Ectodermal cell (in vitro differentiated cells): Measurements from ENCODE around the gene OSBPL8.
"Not testable (repeated sequence)": the region's sequence is repeated elsewhere in the genome, so short reads cannot be mapped to it uniquely, and the experiment has no call there.

ENCODE experiments used
- H3K27ac ChIP-seq: 2 replicates; pipeline ENCODE4 v1.7.0; 2013; ENCODE audit warnings: mild to moderate bottlenecking, low read depth, low read length; ENCODE audit not compliant: insufficient read depth, poor library complexity, severe bottlenecking
- H3K27me3 ChIP-seq: 2 replicates; pipeline ENCODE4 v1.7.0; 2013; ENCODE audit warnings: mild to moderate bottlenecking, low read length; ENCODE audit not compliant: insufficient read depth, control insufficient read depth, poor library complexity, severe bottlenecking
- H3K36me3 ChIP-seq: one replicate; pipeline ENCODE4 v1.7.0; 2013; ENCODE audit warnings: low read length; ENCODE audit not compliant: control insufficient read depth, insufficient read depth
- H3K4me1 ChIP-seq: one replicate; pipeline ENCODE4 v1.7.0; 2013; ENCODE audit warnings: low read length; ENCODE audit not compliant: control insufficient read depth, insufficient read depth
- H3K4me3 ChIP-seq: 2 replicates; pipeline ENCODE4 v1.7.0; 2013; ENCODE audit warnings: low read depth, low read length, control low read depth; ENCODE audit not compliant: insufficient read depth
- H3K9me3 ChIP-seq: 2 replicates; pipeline ENCODE4 v1.7.0; 2013; ENCODE audit warnings: mild to moderate bottlenecking, low read length, moderate library complexity; ENCODE audit not compliant: control insufficient read depth
- WGBS, 2 experiments: methylation state at CpG; one replicate each; pipeline ENCODE4 v1.1.7; 2013; ENCODE audit warnings: missing lambda C conversion rate in 2 of 2; 5-methylcytosine and 5-hydroxymethylcytosine counted together

The OSBPL8 gene

GRCh38 chr12:76505050-76505449, 54.5 kb downstream of the OSBPL8 start:
- no peaks in the 10 kb centered on the region for H3K9me3 ChIP-seq
- H3K27ac ChIP-seq = no peak overlapping the region
- no peaks in the 10 kb centered on the region for H3K4me1 ChIP-seq
- 97% methylated on average over 2 of the region's 2 CpGs for whole genome bisulfite sequencing, 2 experiments
- no peaks in the 10 kb centered on the region for H3K27me3 ChIP-seq
- no peak overlapping the region for H3K4me3 ChIP-seq
- H3K36me3 ChIP-seq = no peaks in the 10 kb centered on the region

- H3K9me3 ChIP-seq = no peaks in the 10 kb centered on the region
- no peaks in the 10 kb centered on the region for H3K4me1 ChIP-seq
- no peak overlapping the region for H3K4me3 ChIP-seq
- no peaks in the 10 kb centered on the region for H3K27me3 ChIP-seq
- 95 to 100% methylated on average over 2 of the region's 2 CpGs for WGBS, 2 experiments
- no peak overlapping the region for H3K27ac ChIP-seq
- H3K36me3 ChIP-seq = no peaks in the 10 kb centered on the region
These were observed 55.0 kb downstream of the OSBPL8 start for GRCh38 chr12:76504606-76505005.

DNA sequence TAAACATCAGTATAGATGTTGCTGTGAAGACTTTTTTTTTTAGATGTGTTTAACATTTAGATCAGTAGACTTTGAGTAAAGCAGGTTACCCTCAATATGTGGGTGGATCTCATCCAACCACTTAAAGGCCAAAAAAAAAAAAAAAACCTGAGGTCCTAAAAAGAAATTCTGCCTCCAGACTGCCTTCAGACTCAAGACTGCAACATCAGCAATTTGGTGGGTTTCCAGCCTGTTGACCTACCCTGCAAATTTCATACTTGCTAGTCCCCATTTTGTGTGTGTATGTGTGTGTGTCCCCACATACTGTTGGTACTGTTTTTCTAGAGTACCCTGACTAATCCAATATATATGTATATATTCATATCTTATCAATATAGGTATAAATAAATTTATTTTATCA, 55.6 kb downstream of the OSBPL8 start:
- no peaks in the 10 kb centered on the region for H3K27me3 ChIP-seq
- H3K9me3 ChIP-seq = no peaks in the 10 kb centered on the region
- H3K4me3 ChIP-seq = no peak overlapping the region
- no peaks in the 10 kb centered on the region for H3K4me1 ChIP-seq
- no peak overlapping the region for H3K27ac ChIP-seq
- H3K36me3 ChIP-seq = no peaks in the 10 kb centered on the region

DNA sequence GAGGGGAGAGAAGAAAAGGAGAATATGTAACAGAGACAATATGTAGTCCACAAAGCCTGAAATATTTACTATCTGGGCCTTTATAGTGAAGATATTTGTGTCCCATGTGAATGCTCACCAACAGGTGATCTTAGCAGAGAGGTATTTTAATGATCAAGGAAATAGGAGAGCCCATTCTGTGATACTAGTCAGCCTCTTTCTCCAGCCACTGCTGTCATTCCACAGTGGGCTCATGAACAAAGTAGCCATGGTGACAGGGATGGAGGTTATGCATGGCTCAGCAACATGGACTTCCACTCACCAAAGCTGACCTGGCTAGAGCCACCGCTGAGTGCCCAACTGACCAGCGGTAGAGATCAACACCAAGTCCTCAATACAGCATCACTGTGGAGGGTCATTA, 58.2 kb downstream of the OSBPL8 start:
- Histone ChIP-seq H3K9me3 (no peaks in the 10 kb centered on the region), H3K27ac (no peak overlapping the region), H3K36me3 (no peaks in the 10 kb centered on the region), H3K4me1 (no peaks in the 10 kb centered on the region), H3K4me3 (no peak overlapping the region), H3K27me3 (no peaks in the 10 kb centered on the region)
- WGBS, 2 experiments = 90 to 98% methylated on average over 2 of the region's 2 CpGs

- not testable (repeated sequence) for H3K9me3 ChIP-seq, H3K27ac ChIP-seq, H3K36me3 ChIP-seq, H3K4me3 ChIP-seq, H3K27me3 ChIP-seq, H3K4me1 ChIP-seq
- whole genome bisulfite sequencing, 2 experiments = 91 to 92% methylated on average over 4 of the region's 4 CpGs
These were observed 60.4 kb downstream of the OSBPL8 start for GRCh38 chr12:76499136-76499535.

GRCh38 chr12:76495556-76495955, 64.0 kb downstream of the OSBPL8 start:
- WGBS, 2 experiments = 87 to 97% methylated on average over 1 of the region's 1 CpG
- no peak overlapping the region for H3K27ac ChIP-seq

GRCh38 chr12:76491292-76491691, 68.3 kb downstream of the OSBPL8 start:
- H3K9me3 ChIP-seq = no peaks in the 10 kb centered on the region
- peaks cover 4% of the 10 kb centered on the region for H3K36me3 ChIP-seq
- no peak overlapping the region for H3K27ac ChIP-seq
- no peaks in the 10 kb centered on the region for H3K27me3 ChIP-seq
- no peak overlapping the region for H3K4me3 ChIP-seq
- 88 to 95% methylated on average over 1 of the region's 1 CpG for WGBS, 2 experiments
- H3K4me1 ChIP-seq = no peaks in the 10 kb centered on the region

More at GRCh38 chr12:76495556-76495955, 64.0 kb downstream of the OSBPL8 start:
- Histone ChIP-seq H3K4me3 (no peak overlapping the region), H3K27me3 (no peaks in the 10 kb centered on the region), H3K4me1 (no peaks in the 10 kb centered on the region), H3K9me3 (no peaks in the 10 kb centered on the region), H3K36me3 (no peaks in the 10 kb centered on the region)

DNA sequence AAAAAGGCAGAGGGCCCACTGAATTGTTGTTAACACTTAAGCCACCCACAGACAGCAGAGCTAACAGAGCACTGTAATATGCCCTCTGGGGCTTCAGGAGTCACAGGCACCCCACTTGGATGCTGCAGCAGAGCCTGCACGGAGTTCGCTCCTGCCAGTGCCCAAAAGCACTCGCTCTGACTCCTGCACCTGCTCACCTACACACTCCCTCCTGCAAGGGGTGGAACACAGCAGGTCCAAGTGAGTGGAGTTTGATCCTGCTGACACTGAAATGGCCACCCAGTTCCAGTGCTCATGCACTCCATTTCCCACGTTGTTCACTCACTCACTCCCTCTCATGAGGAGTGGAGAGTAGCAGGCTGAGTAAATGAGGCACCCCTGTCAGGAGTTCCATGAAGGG, 68.8 kb downstream of the OSBPL8 start:
- H3K4me3 ChIP-seq = no peak overlapping the region
- H3K36me3 ChIP-seq = peaks cover 4% of the 10 kb centered on the region
- no peak overlapping the region for H3K27ac ChIP-seq
- no peaks in the 10 kb centered on the region for H3K4me1 ChIP-seq
- 94 to 97% methylated on average over 4 of the region's 4 CpGs for WGBS, 2 experiments
- no peaks in the 10 kb centered on the region for H3K9me3 ChIP-seq
- H3K27me3 ChIP-seq = no peaks in the 10 kb centered on the region

- Histone ChIP-seq H3K9me3 (no peaks in the 10 kb centered on the region), H3K4me3 (no peak overlapping the region), H3K27ac (no peak overlapping the region), H3K36me3 (peaks cover 4% of the 10 kb centered on the region), H3K27me3 (no peaks in the 10 kb centered on the region), H3K4me1 (no peaks in the 10 kb centered on the region)
- 92 to 95% methylated on average over 3 of the region's 3 CpGs for WGBS, 2 experiments
These were observed 69.8 kb downstream of the OSBPL8 start for GRCh38 chr12:76489737-76490136.

DNA sequence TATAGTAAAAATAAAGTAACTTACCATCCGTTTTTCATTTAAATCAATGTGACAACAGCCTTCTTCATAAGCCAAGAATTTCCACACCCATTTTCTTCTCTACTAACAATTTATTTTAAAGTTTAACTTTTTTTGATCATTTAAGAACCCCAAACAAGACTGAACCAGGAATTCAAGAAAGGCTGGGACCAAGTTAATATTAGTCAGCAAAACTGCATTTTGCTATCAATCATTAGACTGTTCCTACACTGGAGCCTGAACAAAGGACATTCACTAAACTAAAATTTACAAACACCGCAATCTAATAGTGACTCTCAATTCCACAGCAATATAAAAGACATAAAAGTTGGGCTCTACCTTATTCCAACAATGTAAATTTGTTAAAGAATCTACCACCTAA, 73.6 kb downstream of the OSBPL8 start:
- Histone ChIP-seq H3K4me3 (no peak overlapping the region), H3K36me3 (peaks cover 4% of the 10 kb centered on the region), H3K27me3 (no peaks in the 10 kb centered on the region), H3K27ac (no peak overlapping the region), H3K9me3 (no peaks in the 10 kb centered on the region), H3K4me1 (no peaks in the 10 kb centered on the region)
- 89 to 92% methylated on average over 2 of the region's 2 CpGs for WGBS, 2 experiments

GRCh38 chr12:76480796-76481195, 78.8 kb downstream of the OSBPL8 start:
- Histone ChIP-seq H3K27ac (peak overlapping the region; percentile 48), H3K36me3 (no peaks in the 10 kb centered on the region), H3K4me3 (no peak overlapping the region), H3K9me3 (no peaks in the 10 kb centered on the region), H3K4me1 (no peaks in the 10 kb centered on the region), H3K27me3 (no peaks in the 10 kb centered on the region)
